ENCODE results near the gene CTTNBP2NL. TPM values are rescaled to one million over a fixed set of nuclear protein-coding genes. Genes with fewer than 3 reads are reported as not detected.
"Not testable (repeated sequence)": the region's sequence is repeated elsewhere in the genome, so short reads cannot be mapped to it uniquely, and the experiment has no call there.

CTTNBP2NL gene
- total RNA-seq, 1 donor from 2014 or later = 47.9 TPM

- Mint-ChIP-seq H3K27ac (no peak overlapping the region), H3K9me3 (no peaks in the 10 kb centered on the region), H3K27me3 (no peaks in the 10 kb centered on the region), H3K4me3 (no peak overlapping the region), H3K36me3 (peaks cover 29% of the 10 kb centered on the region), H3K4me1 (ENCODE audit: unreplicated experiment) (peaks cover 4% of the 10 kb centered on the region)
- no peak for TF ChIP-seq CTCF (conservative IDR thresholded peaks at IDR 0.05)
- no peak for DNase-seq (ENCODE audit: extremely low spot score, unreplicated experiment)
These were observed 49.6 kb downstream of the CTTNBP2NL start for GRCh38 chr1:112445596-112445995.

GRCh38 chr1:112446411-112446810 lies 50.4 kb downstream of the CTTNBP2NL start:
- no peaks in the 10 kb centered on the region for H3K27me3 Mint-ChIP-seq
- peaks cover 4% of the 10 kb centered on the region for H3K4me1 Mint-ChIP-seq (ENCODE audit: unreplicated experiment)
- no peak for TF ChIP-seq CTCF (conservative IDR thresholded peaks at IDR 0.05)
- H3K4me3 Mint-ChIP-seq = no peak overlapping the region
- H3K27ac Mint-ChIP-seq = no peak overlapping the region
- peaks cover 24% of the 10 kb centered on the region for H3K36me3 Mint-ChIP-seq
- no peak for DNase-seq (ENCODE audit: extremely low spot score, unreplicated experiment)
- no peaks in the 10 kb centered on the region for H3K9me3 Mint-ChIP-seq

- Mint-ChIP-seq H3K27ac (no peak overlapping the region), H3K4me3 (no peak overlapping the region), H3K27me3 (no peaks in the 10 kb centered on the region), H3K9me3 (no peaks in the 10 kb centered on the region), H3K36me3 (peaks cover 17% of the 10 kb centered on the region), H3K4me1 (ENCODE audit: unreplicated experiment) (peaks cover 2% of the 10 kb centered on the region)
- no peak for TF ChIP-seq CTCF (conservative IDR thresholded peaks at IDR 0.05)
- no peak for DNase-seq (ENCODE audit: extremely low spot score, unreplicated experiment)
These were observed 53.1 kb downstream of the CTTNBP2NL start for GRCh38 chr1:112448904-112449629.

- DNase-seq (ENCODE audit: extremely low spot score, unreplicated experiment) = no peak
- H3K4me3 Mint-ChIP-seq = no peak overlapping the region
- TF ChIP-seq CTCF (conservative IDR thresholded peaks at IDR 0.05) = no peak
- H3K4me1 Mint-ChIP-seq (ENCODE audit: unreplicated experiment) = no peaks in the 10 kb centered on the region
- H3K9me3 Mint-ChIP-seq = no peaks in the 10 kb centered on the region
- peaks cover 19% of the 10 kb centered on the region for H3K36me3 Mint-ChIP-seq
- H3K27ac Mint-ChIP-seq = no peak overlapping the region
- no peaks in the 10 kb centered on the region for H3K27me3 Mint-ChIP-seq
These were observed 53.6 kb downstream of the CTTNBP2NL start for GRCh38 chr1:112449630-112449983.

- no peak overlapping the region for H3K27ac Mint-ChIP-seq
- H3K4me3 Mint-ChIP-seq = no peak overlapping the region
- no peaks in the 10 kb centered on the region for H3K27me3 Mint-ChIP-seq
- DNase-seq (ENCODE audit: extremely low spot score, unreplicated experiment) = no peak
- no peaks in the 10 kb centered on the region for H3K9me3 Mint-ChIP-seq
- no peaks in the 10 kb centered on the region for H3K4me1 Mint-ChIP-seq (ENCODE audit: unreplicated experiment)
- H3K36me3 Mint-ChIP-seq = peaks cover 23% of the 10 kb centered on the region
- TF ChIP-seq CTCF (conservative IDR thresholded peaks at IDR 0.05) = no peak
These were observed 54.8 kb downstream of the CTTNBP2NL start for GRCh38 chr1:112450773-112451172.

- H3K27me3 Mint-ChIP-seq; H3K27ac Mint-ChIP-seq; H3K4me1 Mint-ChIP-seq (ENCODE audit: unreplicated experiment); H3K4me3 Mint-ChIP-seq; DNase-seq (ENCODE audit: extremely low spot score, unreplicated experiment); H3K9me3 Mint-ChIP-seq: not testable (repeated sequence)
- H3K36me3 Mint-ChIP-seq = peaks cover 28% of the 10 kb centered on the region
These were observed 55.3 kb downstream of the CTTNBP2NL start for GRCh38 chr1:112451301-112451700.

Measured in type B pancreatic cell (in vitro differentiated cells).